ENCODE results near the gene CNMD. TPM values are rescaled to one million over a fixed set of nuclear protein-coding genes. Genes with fewer than 3 reads are reported as not detected.

The CNMD gene
- polyA plus RNA-seq, 1 experiment, result not detected

DNA sequence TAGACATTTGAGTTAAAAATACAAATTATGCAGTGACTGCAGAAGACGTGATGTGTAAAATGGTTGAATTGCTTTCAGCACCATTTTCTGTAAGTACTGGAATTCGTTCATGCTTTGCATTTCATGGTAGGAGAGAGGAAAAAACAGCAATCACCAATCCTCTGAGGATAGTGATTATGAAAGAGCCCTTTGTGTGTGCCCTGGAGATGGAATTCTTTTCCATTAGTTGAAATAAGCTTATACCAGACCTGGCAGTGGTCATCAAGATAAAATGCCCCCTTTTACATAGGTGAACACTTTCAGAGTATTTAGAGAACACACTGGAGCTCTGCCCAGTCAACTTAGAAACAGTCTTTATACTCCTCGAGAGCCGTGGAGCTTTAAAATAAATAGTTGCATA lies 1.7 kb downstream of the CNMD start:
- no peak for DNase-seq (ENCODE audit: low read depth)
- CTCF ChIA-PET, result interaction anchor here (0.6 to 0.9 kb wide), 2 partner anchors 54 to 85 kb away, joined by 3 read pairs; partner anchors contain the start of gene SUGT1

DNA sequence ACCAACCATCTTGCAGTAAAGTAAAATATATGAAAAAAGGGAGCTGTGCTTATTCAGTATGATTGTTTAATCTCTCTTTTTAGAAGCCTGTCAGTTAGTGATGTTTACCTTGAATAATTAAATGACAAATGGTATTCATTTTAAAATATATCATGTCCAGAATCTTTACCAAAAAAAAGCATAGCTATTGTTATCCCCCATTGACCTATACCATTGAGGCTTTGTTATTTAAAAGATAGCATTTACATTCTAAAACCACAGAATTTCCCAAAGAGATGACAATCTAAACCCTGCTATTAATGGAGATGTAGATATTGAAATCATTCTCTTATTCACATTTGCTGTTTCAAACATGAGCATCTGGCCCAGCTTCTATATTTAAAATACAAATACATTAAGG lies 2.2 kb downstream of the CNMD start:
- no peak for DNase-seq (ENCODE audit: low read depth)
- no peak overlapping the region for H3K4me3 ChIP-seq (ENCODE audit: low read depth, low read length)
- TF ChIP-seq, protein P1, sequence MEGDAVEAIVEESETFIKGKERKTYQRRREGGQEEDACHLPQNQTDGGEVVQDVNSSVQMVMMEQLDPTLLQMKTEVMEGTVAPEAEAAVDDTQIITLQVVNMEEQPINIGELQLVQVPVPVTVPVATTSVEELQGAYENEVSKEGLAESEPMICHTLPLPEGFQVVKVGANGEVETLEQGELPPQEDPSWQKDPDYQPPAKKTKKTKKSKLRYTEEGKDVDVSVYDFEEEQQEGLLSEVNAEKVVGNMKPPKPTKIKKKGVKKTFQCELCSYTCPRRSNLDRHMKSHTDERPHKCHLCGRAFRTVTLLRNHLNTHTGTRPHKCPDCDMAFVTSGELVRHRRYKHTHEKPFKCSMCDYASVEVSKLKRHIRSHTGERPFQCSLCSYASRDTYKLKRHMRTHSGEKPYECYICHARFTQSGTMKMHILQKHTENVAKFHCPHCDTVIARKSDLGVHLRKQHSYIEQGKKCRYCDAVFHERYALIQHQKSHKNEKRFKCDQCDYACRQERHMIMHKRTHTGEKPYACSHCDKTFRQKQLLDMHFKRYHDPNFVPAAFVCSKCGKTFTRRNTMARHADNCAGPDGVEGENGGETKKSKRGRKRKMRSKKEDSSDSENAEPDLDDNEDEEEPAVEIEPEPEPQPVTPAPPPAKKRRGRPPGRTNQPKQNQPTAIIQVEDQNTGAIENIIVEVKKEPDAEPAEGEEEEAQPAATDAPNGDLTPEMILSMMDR (IDR thresholded peaks at IDR 0.05; ENCODE audit: insufficient read depth, low read depth, low read length), result no peak
- POLR2A ChIA-PET, result no interaction called here
- CTCF ChIA-PET, result interaction anchor here (0.6 to 1.7 kb wide), 3 partner anchors 15 to 85 kb away, joined by 3 read pairs; partner anchors contain the start of gene SUGT1
- no peaks in the 10 kb centered on the region for H3K36me3 ChIP-seq (ENCODE audit: control insufficient read depth, insufficient read depth, low read length)
- peaks cover 22% of the 10 kb centered on the region for H3K27me3 ChIP-seq (ENCODE audit: control insufficient read depth, insufficient read depth, low read length)

More for the DNA sequence above, 1.7 kb downstream of the CNMD start:
- Histone ChIP-seq H3K4me3 (ENCODE audit: low read depth, low read length) (no peak overlapping the region), H3K36me3 (ENCODE audit: control insufficient read depth, insufficient read depth, low read length) (no peaks in the 10 kb centered on the region), H3K27me3 (ENCODE audit: control insufficient read depth, insufficient read depth, low read length) (peaks cover 22% of the 10 kb centered on the region)
- TF ChIP-seq, protein P1 (IDR thresholded peaks at IDR 0.05; ENCODE audit: insufficient read depth, low read depth, low read length), result no peak
- POLR2A ChIA-PET, result no interaction called here

DNA sequence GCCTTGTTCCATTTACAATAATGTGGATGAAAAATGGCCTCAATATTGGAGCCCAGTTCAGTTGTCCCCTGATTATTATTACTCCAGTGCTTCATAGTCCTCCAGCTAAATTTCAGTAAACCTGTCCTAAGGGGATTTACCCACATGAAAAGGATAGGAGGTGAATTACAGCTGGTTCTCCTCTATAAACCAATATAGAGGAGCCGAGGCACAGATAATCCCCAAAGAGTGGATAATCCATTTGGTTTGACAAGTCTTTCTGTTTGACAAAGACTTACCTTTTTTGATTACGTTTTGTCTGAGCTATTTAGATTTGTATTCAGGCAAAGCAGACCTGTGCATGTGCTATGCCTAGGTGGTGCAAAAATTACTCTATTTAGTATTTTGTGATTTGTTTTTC lies 2.7 kb downstream of the CNMD start:
- ChIA-PET CTCF (interaction anchor here (1.7 kb wide), 1 partner anchor 14 kb away, joined by 3 read pairs; no protein-coding TSS in a partner anchor), POLR2A (no interaction called here)
- no peak overlapping the region for H3K4me3 ChIP-seq (ENCODE audit: low read depth, low read length)
- TF ChIP-seq, protein P1 (IDR thresholded peaks at IDR 0.05; ENCODE audit: insufficient read depth, low read depth, low read length), result no peak
- no peaks in the 10 kb centered on the region for H3K36me3 ChIP-seq (ENCODE audit: control insufficient read depth, insufficient read depth, low read length)
- DNase-seq (ENCODE audit: low read depth), result no peak
- peaks cover 22% of the 10 kb centered on the region for H3K27me3 ChIP-seq (ENCODE audit: control insufficient read depth, insufficient read depth, low read length)

DNA sequence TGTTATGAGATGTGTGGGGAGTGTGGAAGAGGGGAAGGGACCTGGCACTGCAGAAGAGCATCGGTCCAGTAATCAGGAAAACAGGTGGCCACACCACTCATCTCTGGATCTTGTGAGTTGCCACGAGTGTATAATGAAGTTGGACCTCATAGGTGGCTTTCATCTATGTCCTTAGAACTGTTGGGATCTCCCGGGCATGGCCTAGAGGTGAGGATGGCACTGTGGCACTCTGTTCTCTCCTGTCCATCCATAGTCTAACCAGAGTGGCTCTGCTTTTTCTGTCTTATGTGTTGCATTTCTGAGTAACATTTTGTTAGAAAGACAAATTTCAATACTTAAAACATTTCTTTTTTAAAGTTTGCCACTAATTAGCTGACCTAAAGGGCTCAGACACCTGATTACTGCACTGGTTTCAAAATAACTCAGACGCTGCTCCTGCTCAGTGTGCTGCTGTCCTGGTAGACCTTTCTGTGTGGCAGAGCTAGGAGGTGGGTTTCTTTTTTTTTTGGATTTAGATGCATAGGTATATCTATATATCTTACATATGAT lies 5.5 kb downstream of the CNMD start:
- Histone ChIP-seq H3K4me3 (ENCODE audit: low read depth, low read length) (no peak overlapping the region), H3K36me3 (ENCODE audit: control insufficient read depth, insufficient read depth, low read length) (no peaks in the 10 kb centered on the region), H3K27me3 (ENCODE audit: control insufficient read depth, insufficient read depth, low read length) (peaks cover 9% of the 10 kb centered on the region)
- ChIA-PET CTCF (interaction anchor here (1.4 kb wide), 1 partner anchor 9 kb away, joined by 3 read pairs; no protein-coding TSS in a partner anchor), POLR2A (no interaction called here)
- no peak for DNase-seq (ENCODE audit: low read depth)
- TF ChIP-seq, protein P1 (IDR thresholded peaks at IDR 0.05; ENCODE audit: insufficient read depth, low read depth, low read length), result no peak

DNA sequence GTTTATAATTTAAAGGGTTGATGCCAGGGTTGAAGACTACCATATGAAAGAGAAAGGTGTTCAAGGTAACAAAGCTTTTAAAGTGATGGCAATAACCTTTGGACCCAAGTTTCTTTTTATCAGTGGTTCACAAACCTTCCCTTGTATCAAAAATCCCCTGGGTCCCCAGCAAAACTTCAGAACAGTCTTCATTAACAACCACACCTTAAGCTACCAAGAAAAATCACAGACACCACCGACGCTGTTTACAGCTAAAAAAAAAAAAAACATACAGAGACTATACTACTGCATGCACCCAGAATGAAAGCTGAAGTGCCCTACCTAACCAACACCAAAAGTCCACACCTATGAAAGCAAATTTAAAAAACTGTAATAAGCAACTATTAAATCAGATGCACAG lies 13.4 kb downstream of the CNMD start:
- ChIA-PET CTCF (no interaction called here), POLR2A (interaction anchor here (0.6 kb wide), 1 partner anchor 282 kb away, joined by 4 read pairs; no protein-coding TSS in a partner anchor)
- no peak overlapping the region for H3K4me3 ChIP-seq (ENCODE audit: low read depth, low read length)
- peaks cover 1% of the 10 kb centered on the region for H3K27me3 ChIP-seq (ENCODE audit: control insufficient read depth, insufficient read depth, low read length)
- H3K36me3 ChIP-seq (ENCODE audit: control insufficient read depth, insufficient read depth, low read length), result no peaks in the 10 kb centered on the region
- TF ChIP-seq, protein P1 (IDR thresholded peaks at IDR 0.05; ENCODE audit: insufficient read depth, low read depth, low read length), result no peak
- no peak for DNase-seq (ENCODE audit: low read depth)

Data from BJ (cell line).